ENCODE results near the gene AQP4.

AQP4 gene

GRCh38 chr18:26843760-26844159, 21.7 kb downstream of the AQP4 start:
- Histone ChIP-seq H3K27ac (no peak overlapping the region), H3K4me3 (no peak overlapping the region)

- H3K27ac ChIP-seq = no peak overlapping the region
- H3K4me3 ChIP-seq = no peak overlapping the region
These were observed 24.5 kb downstream of the AQP4 start for GRCh38 chr18:26840965-26841364.

GRCh38 chr18:26839609-26840008, 25.9 kb downstream of the AQP4 start:
- no peak overlapping the region for H3K4me3 ChIP-seq
- H3K27ac ChIP-seq = no peak overlapping the region

- no peak overlapping the region for H3K27ac ChIP-seq
- no peak overlapping the region for H3K4me3 ChIP-seq
These were observed 33.2 kb downstream of the AQP4 start for GRCh38 chr18:26832302-26832701.

GRCh38 chr18:26827581-26827980, 37.9 kb downstream of the AQP4 start:
- Histone ChIP-seq H3K27ac (no peak overlapping the region), H3K4me3 (no peak overlapping the region)

- no peak overlapping the region for H3K27ac ChIP-seq
- no peak overlapping the region for H3K4me3 ChIP-seq
These were observed 38.8 kb downstream of the AQP4 start for GRCh38 chr18:26826656-26827235.

GRCh38 chr18:26821181-26821580, 44.3 kb downstream of the AQP4 start:
- Histone ChIP-seq H3K27ac (no peak overlapping the region), H3K4me3 (no peak overlapping the region)

GRCh38 chr18:26819046-26819445, 46.5 kb downstream of the AQP4 start:
- Histone ChIP-seq H3K4me3 (no peak overlapping the region), H3K27ac (no peak overlapping the region)

- Histone ChIP-seq H3K4me3 (no peak overlapping the region), H3K27ac (no peak overlapping the region)
These were observed 47.0 kb downstream of the AQP4 start for GRCh38 chr18:26818461-26818860.

- Histone ChIP-seq H3K27ac (no peak overlapping the region), H3K4me3 (no peak overlapping the region)
These were observed 52.5 kb downstream of the AQP4 start for GRCh38 chr18:26813043-26813442.

GRCh38 chr18:26812462-26812861, 53.0 kb downstream of the AQP4 start:
- Histone ChIP-seq H3K27ac (no peak overlapping the region), H3K4me3 (no peak overlapping the region)

GRCh38 chr18:26809346-26809745, 56.2 kb downstream of the AQP4 start:
- Histone ChIP-seq H3K4me3 (no peak overlapping the region), H3K27ac (no peak overlapping the region)

GRCh38 chr18:26806224-26806623, 59.3 kb downstream of the AQP4 start:
- no peak overlapping the region for H3K4me3 ChIP-seq

GRCh38 chr18:26804519-26804918, 61.0 kb downstream of the AQP4 start:
- no peak overlapping the region for H3K27ac ChIP-seq

More at GRCh38 chr18:26806224-26806623, 59.3 kb downstream of the AQP4 start:
- no peak overlapping the region for H3K27ac ChIP-seq

GRCh38 chr18:26803643-26804042, 61.9 kb downstream of the AQP4 start:
- Histone ChIP-seq H3K4me3 (no peak overlapping the region), H3K27ac (no peak overlapping the region)

More at GRCh38 chr18:26804519-26804918, 61.0 kb downstream of the AQP4 start:
- no peak overlapping the region for H3K4me3 ChIP-seq

GRCh38 chr18:26802330-26803200, 62.9 kb downstream of the AQP4 start:
- Histone ChIP-seq H3K4me3 (no peak overlapping the region), H3K27ac (no peak overlapping the region)
